ENCODE data around the gene CHN2.

- TF ChIP-seq CTCF (IDR thresholded peaks at IDR 0.05) (no peak), ZFX (IDR thresholded peaks at IDR 0.05; ENCODE audit: borderline replicate concordance) (no peak)
Measured at GRCh38 chr7:29352041-29352440, 157.5 kb downstream of the CHN2 start.

Data from 22Rv1 (cell line).